GM19467 (cell line): ENCODE results near the gene FAM72B.
"Not testable (repeated sequence)": the region's sequence is repeated elsewhere in the genome, so short reads cannot be mapped to it uniquely, and the experiment has no call there.

Experiments
- ATAC-seq: cut with Tn5 transposase; IDR thresholded peaks from one replicate; pipeline ENCODE4 v1.9.1; 2021; ENCODE audit warnings: mild to moderate bottlenecking, moderate library complexity; ENCODE audit not compliant: unreplicated experiment

The FAM72B gene

DNA sequence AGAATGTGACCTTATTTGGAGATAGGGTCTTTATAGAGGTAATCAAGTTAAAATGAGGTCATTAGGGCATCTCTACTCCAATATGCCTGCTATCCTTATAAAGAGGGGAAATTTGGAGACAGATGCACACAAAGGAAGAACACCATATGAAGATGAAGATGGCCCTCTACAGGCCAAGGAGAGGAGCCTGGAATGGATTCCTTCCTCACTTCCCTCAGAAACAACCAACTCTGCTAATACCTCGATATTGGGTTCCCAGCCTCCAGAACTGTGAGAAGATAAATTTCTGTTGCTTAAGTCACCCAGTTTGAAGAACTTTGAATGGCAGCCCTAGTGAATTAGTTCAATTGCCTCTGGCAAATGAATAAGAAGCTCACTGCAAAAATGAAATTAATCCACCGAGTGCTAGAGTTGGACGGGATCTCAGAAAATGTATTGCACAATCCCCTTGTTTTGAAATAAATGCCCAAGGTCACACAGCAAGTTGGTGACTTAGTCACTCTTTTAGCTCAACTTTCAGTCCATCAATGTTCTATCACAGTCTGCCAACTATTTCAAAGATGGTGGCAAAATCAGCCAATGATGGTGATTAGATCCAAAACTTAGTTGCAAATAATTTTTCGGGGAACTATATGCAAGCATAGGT is 27.1 kb downstream of the FAM72B start:
- not testable (repeated sequence) for ATAC-seq

- ATAC-seq, result not testable (repeated sequence)
These were observed 28.3 kb downstream of the FAM72B start for GRCh38 chr1:121155671-121156358.

DNA sequence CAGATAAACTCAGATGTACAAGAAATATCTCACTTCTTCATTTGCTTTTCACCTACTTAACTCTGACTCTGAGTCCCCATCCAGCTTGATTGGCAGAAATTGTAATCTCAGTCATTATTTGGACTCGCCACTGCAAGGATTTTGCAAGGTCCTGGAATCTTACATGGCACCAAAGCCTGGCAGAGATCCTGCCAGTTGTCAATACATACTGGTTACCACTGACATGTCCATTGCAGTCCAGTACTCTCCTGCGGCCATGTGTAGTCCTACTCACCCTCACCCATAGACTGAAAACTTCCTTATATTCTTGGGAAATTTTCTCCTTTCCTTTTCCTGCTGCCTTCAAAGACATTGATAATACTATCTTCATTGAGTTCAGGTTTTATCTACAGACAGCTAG is 29.3 kb downstream of the FAM72B start:
- not testable (repeated sequence) for ATAC-seq

GRCh38 chr1:121152788-121153187 is 31.4 kb downstream of the FAM72B start:
- ATAC-seq, result not testable (repeated sequence)

DNA sequence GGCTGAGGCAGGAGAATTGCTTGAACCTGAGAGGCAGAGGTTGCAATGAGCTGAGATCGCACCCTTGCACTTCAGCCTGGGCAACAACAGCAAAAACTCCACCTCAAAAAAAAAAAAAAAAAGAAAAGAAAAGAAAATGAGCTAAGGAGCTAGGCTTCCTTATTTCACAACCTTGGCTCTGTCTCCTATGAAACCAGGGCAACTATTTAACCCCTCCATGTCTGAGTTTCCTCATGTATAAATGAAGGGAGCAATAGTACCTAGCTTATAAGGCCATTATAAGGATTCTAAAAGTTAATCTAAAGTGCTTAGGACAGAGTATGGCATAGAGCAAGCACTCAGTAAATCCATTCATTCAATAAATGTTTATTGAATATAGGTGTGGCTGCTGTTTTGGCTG is 32.8 kb downstream of the FAM72B start:
- ATAC-seq, result not testable (repeated sequence)

DNA sequence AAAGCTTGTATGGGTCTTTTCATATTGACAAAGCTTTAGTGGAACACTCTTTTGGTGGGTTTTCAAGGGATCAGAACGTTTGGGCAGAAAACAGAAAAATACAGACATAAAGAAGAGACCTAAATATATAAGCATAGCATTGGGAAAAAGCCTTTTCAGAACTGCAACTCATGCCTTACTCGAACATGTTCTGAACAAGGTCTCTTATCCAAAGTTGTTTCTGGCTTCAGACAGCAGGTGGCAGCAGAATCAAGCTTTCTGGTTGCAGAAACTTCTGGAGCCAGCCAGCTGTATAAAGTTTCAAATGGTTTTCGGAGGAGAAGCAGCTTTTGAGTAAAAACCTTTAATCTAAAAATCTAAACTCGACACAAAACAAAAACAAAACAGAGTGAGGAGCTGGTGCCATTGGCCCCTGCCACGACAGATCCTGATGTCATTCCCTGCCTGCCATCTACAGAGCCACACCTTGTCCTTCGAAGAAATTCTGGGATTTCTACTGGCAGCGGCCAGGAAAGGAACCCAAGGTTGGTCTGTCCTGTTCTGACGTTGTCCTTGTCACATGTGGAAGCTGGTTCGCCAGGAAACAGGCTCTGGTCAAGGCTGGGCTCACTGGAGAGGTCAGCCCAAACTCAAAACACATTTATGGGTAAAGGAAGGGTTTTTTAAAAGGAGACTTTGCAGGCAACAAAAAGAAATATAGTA is 35.5 kb downstream of the FAM72B start:
- not testable (repeated sequence) for ATAC-seq

GRCh38 chr1:121140393-121140792 is 43.7 kb downstream of the FAM72B start:
- ATAC-seq, result not testable (repeated sequence)

DNA sequence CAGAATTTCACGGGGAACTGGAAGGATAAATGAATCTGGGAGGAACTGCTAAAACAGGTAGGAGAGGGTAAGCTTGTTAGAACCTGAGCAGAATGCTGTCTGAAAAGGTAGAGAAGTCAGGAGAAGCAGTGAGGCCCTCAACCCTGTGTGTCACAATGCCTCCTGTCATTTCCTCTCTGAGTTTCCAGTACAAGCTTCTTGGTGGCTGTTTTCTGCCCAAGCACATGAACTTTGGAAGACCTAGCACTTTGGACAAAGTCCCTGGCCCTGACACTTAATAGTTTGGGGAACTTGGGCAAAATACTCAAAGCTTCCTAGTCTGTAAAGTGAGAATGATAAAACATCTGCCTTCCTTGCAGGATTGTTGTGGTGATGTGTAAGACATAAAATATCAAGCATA is 52.6 kb downstream of the FAM72B start:
- not testable (repeated sequence) for ATAC-seq

GRCh38 chr1:121118480-121118824 is 65.7 kb downstream of the FAM72B start:
- not testable (repeated sequence) for ATAC-seq
